GM23248 (cell line): ENCODE data around the gene CPOX. TPM values are rescaled to one million over a fixed set of nuclear protein-coding genes. Genes with fewer than 3 reads are reported as not detected.

Source experiments
- DNase-seq: peaks from one replicate; pipeline ENCODE4 v3.0.0-alpha.2; 2015
- H2AFZ ChIP-seq: fragments of 200-600 bp; sonication (generic); 2 replicates; pipeline ENCODE4 v1.6.1; 2016; ENCODE audit warnings: antibody characterized with exemption
- H3F3A ChIP-seq: fragments of 200-600 bp; sonication (generic); 2 replicates; pipeline ENCODE4 v1.6.1; 2016; ENCODE audit warnings: mild to moderate bottlenecking, antibody characterized with exemption, mixed run types; ENCODE audit not compliant: insufficient read depth
- H3K27ac ChIP-seq: fragments of 200-600 bp; sonication (generic); 2 replicates; pipeline ENCODE4 v1.5.1; 2016; ENCODE audit warnings: mild to moderate bottlenecking
- H3K27me3 ChIP-seq: fragments of 200-600 bp; sonication (generic); replicated peaks from 2 replicates; pipeline ENCODE4 v1.6.1; 2016; ENCODE audit warnings: mild to moderate bottlenecking; ENCODE audit not compliant: insufficient read depth
- H3K36me3 ChIP-seq: fragments of 200-600 bp; sonication (generic); 2 replicates; pipeline ENCODE4 v1.6.1; 2016; ENCODE audit warnings: low read depth, mild to moderate bottlenecking
- H3K4me1 ChIP-seq: fragments of 200-600 bp; sonication (generic); 2 replicates; pipeline ENCODE4 v1.6.1; 2016; ENCODE audit warnings: mild to moderate bottlenecking; ENCODE audit not compliant: insufficient read depth
- H3K4me2 ChIP-seq: fragments of 200-600 bp; sonication (generic); one replicate; pipeline ENCODE4 v1.6.1; 2016; ENCODE audit warnings: mild to moderate bottlenecking; ENCODE audit not compliant: unreplicated experiment
- H3K4me3 ChIP-seq: fragments of 200-600 bp; sonication (generic); 2 replicates; pipeline ENCODE4 v1.5.1; 2016; ENCODE audit warnings: mild to moderate bottlenecking
- H3K79me2 ChIP-seq: fragments of 200-600 bp; sonication (generic); 2 replicates; pipeline ENCODE4 v1.6.1; 2016; ENCODE audit warnings: mild to moderate bottlenecking; ENCODE audit not compliant: insufficient read depth
- H3K9ac ChIP-seq: fragments of 200-600 bp; sonication (generic); 2 replicates; pipeline ENCODE4 v1.6.1; 2016; ENCODE audit warnings: mild to moderate bottlenecking
- H3K9me2 ChIP-seq: fragments of 200-600 bp; sonication (generic); 2 replicates; pipeline ENCODE4 v1.6.1; 2016; ENCODE audit warnings: mixed run types, mild to moderate bottlenecking, moderate library complexity; ENCODE audit not compliant: insufficient read depth
- H3K9me3 ChIP-seq: fragments of 200-600 bp; sonication (generic); one replicate; pipeline ENCODE4 v1.6.1; 2017; ENCODE audit warnings: low read depth
- H4K20me1 ChIP-seq: fragments of 200-600 bp; sonication (generic); 2 replicates; pipeline ENCODE4 v1.6.0; 2016; ENCODE audit not compliant: insufficient read depth
- EZH2 ChIP-seq: fragments of 200-600 bp; sonication (generic); IDR thresholded peaks from 2 replicates; pipeline ENCODE4 v1.6.1; 2018; ENCODE audit warnings: antibody characterized with exemption, mild to moderate bottlenecking; ENCODE audit not compliant: insufficient read depth, poor library complexity, severe bottlenecking
- EZH2phosphoT487 ChIP-seq: fragments of 200-600 bp; sonication (generic); IDR thresholded peaks from 2 replicates; pipeline ENCODE4 v1.6.1; 2018; ENCODE audit warnings: antibody characterized with exemption, moderate library complexity, mild to moderate bottlenecking, low read depth; ENCODE audit not compliant: insufficient read depth
- WGBS, 2 experiments: methylation state at CpG; one replicate each; pipeline ENCODE4 v1.1.6; 2015 to 2017; ENCODE audit warnings: low lambda C conversion rate in 2 of 2, low coverage in 1 of 2; ENCODE audit errors: missing lambda C conversion rate in 2 of 2; 5-methylcytosine and 5-hydroxymethylcytosine counted together
- in situ Hi-C: fragments of 300-500 bp; cut with MboI; formaldehyde crosslinking; loops from 2 replicates; pipeline ENCODE4 v1.15.0; 2020
- polyA plus RNA-seq: library from polyadenylated mRNA; unstranded; fragments of >200 nt; fragmentation: Nextera tagmentation; extraction: Ambion mirVana; gene quantifications from 2 replicates; pipeline ENCODE4 v1.2.1, GENCODE V29; 2016
- total RNA-seq: library from RNA; depleted of rRNA; stranded (reverse); fragments of >200 nt; shearing (Covaris generic); gene quantifications from 2 replicates; pipeline ENCODE4 v1.2.3, GENCODE V29; 2014

Gene CPOX
- total and polyA plus RNA-seq, 2 experiments from 2014 or later: 9.2 to 33.6 TPM

DNA sequence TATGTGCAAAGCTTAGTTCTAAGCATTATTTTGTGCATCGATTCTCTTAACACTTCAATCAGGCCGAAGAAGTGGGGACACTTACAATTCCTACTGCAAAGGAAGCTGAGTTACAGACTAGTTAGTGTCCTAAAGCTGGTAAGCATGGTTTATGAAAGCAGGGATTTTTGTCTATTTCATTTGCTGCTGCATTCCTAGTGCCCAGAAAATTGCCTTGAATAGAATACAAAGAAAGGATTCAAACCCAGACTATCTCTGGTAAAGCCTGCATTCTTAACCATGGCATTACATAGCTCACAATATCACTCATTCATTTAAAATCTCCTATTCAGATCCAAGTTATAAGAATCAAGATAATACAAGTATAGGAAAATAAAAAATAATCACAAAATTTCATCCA, 24.4 kb upstream of the CPOX start:
- no peaks in the 10 kb centered on the region for H3F3A ChIP-seq

DNA sequence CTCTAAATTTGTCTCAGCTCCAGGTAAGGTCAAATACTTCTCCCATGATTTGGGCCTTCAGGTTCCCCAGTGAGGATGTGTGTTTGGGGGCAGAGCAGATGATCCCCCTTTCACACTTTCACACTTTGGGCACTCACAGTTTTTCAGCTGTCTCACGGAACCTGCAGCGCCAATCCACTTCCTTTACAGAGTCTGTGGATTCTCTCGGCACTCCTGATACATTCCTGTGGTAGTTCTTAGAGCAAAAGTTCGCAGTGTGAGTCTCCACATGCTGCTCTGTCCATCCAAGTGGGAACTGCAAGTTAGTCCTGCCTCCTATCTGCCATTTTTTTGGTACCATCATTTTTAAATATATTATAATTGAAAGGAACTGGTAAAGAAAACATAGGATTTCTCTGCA, 20.2 kb upstream of the CPOX start:
- Histone ChIP-seq H3K9ac (no peak overlapping the region), H2AFZ (no peak overlapping the region), H3K79me2 (no peaks in the 10 kb centered on the region), H3K4me3 (no peak overlapping the region), H3K4me1 (no peaks in the 10 kb centered on the region), H3K9me2 (no peaks in the 10 kb centered on the region), H3K4me2 (no peak overlapping the region), H3K27ac (no peak overlapping the region), H3K36me3 (no peaks in the 10 kb centered on the region), H3F3A (no peaks in the 10 kb centered on the region), H3K9me3 (no peaks in the 10 kb centered on the region), H4K20me1 (no peaks in the 10 kb centered on the region), H3K27me3 (peaks cover 18% of the 10 kb centered on the region; the same call in 1 of the 2 replicates)
- WGBS, 2 experiments: 66 to 68% methylated on average over 4 of the region's 4 CpGs
- in situ Hi-C loops: loop anchor here (25.0 kb wide), 1 partner anchor 1149 kb away; no protein-coding TSS in a partner anchor
- TF ChIP-seq EZH2phosphoT487 (no peak), EZH2 (no peak)
- DNase-seq: no peak

More for the DNA sequence above, 24.4 kb upstream of the CPOX start:
- Histone ChIP-seq H3K4me1 (no peaks in the 10 kb centered on the region), H3K27me3 (peaks cover 18% of the 10 kb centered on the region; the same call in 1 of the 2 replicates), H2AFZ (no peak overlapping the region), H3K9me2 (no peaks in the 10 kb centered on the region), H3K79me2 (no peaks in the 10 kb centered on the region), H4K20me1 (no peaks in the 10 kb centered on the region), H3K4me3 (no peak overlapping the region), H3K27ac (no peak overlapping the region), H3K9me3 (no peaks in the 10 kb centered on the region), H3K9ac (no peak overlapping the region), H3K36me3 (no peaks in the 10 kb centered on the region), H3K4me2 (no peak overlapping the region)
- DNase-seq: no peak
- TF ChIP-seq EZH2 (no peak), EZH2phosphoT487 (no peak)
- in situ Hi-C loops: loop anchor here (25.0 kb wide), 1 partner anchor 1144 kb away; no protein-coding TSS in a partner anchor
- 13 to 20% methylated on average over 2 of the region's 2 CpGs for WGBS, 2 experiments

DNA sequence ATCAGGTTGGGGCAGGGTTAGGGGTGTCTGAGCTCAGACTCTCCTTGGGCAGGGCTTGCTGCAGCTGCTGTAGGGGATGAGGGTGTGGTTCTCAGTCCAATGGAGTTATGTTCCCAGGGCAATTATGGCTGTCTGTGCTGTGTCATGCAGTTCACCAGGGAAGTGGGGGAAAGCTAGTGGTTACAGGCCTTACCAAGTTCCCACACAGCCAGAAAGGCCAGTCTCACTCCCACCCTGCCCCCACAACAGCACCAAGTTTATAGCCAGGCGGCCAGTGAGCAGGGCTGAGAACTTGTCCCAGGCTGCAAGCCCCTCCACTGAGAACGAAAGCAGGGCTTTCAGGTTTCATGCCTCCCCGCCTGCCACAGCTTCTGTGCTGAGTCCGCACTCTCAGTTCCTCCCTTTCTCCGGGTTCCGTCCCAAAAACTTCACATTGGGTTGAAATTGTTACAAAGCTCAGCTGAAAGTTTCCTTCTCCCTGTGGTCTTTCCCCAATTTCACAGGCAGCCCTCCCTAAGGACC, 19.6 kb upstream of the CPOX start:
- no peak overlapping the region for H3K9ac ChIP-seq
- no peaks in the 10 kb centered on the region for H3K36me3 ChIP-seq
- no peaks in the 10 kb centered on the region for H3K9me2 ChIP-seq
- WGBS, 2 experiments: 65 to 70% methylated on average over 6 of the region's 6 CpGs
- peaks cover 15% of the 10 kb centered on the region; the same call in 1 of the 2 replicates for H3K27me3 ChIP-seq
- DNase-seq: no peak
- TF ChIP-seq EZH2phosphoT487: no peak
- no peak for TF ChIP-seq EZH2
- H3K9me3 ChIP-seq: no peaks in the 10 kb centered on the region
- no peak overlapping the region for H3K4me3 ChIP-seq
- no peak overlapping the region for H2AFZ ChIP-seq
- no peaks in the 10 kb centered on the region for H4K20me1 ChIP-seq
- in situ Hi-C loops: loop anchor here (25.0 kb wide), 1 partner anchor 1149 kb away; no protein-coding TSS in a partner anchor
- H3K4me1 ChIP-seq: no peaks in the 10 kb centered on the region
- no peaks in the 10 kb centered on the region for H3F3A ChIP-seq
- H3K27ac ChIP-seq: no peak overlapping the region
- no peaks in the 10 kb centered on the region for H3K79me2 ChIP-seq
- no peak overlapping the region for H3K4me2 ChIP-seq

DNA sequence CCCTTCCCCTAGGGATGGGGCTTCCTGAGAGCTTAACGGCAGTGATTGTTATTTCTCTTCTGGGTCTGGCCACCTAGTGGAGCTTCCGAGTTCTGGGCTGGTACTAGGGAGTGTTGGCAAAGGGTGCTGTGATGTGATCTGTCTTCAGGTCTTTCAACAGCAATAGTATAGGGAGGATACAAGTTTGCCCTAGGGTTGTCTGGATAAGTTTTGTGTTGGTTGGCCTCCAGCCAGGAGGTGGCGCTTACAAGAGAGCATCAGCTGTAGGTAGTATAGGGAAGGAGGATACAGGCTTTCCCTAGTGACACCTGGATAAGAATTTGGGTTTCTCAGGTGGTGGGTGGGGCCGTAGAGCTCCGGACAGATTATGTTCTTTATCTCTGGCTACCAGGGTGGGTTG, 19.2 kb upstream of the CPOX start:
- Histone ChIP-seq H3K9ac (no peak overlapping the region), H3K4me1 (no peaks in the 10 kb centered on the region), H2AFZ (no peak overlapping the region), H3K27ac (no peak overlapping the region), H3F3A (no peaks in the 10 kb centered on the region), H3K9me2 (no peaks in the 10 kb centered on the region), H3K27me3 (peaks cover 11% of the 10 kb centered on the region; the same call in 1 of the 2 replicates), H3K79me2 (no peaks in the 10 kb centered on the region), H3K9me3 (no peaks in the 10 kb centered on the region), H3K36me3 (no peaks in the 10 kb centered on the region), H3K4me2 (no peak overlapping the region), H3K4me3 (no peak overlapping the region), H4K20me1 (no peaks in the 10 kb centered on the region)
- WGBS, 2 experiments: 49 to 57% methylated on average over 5 of the region's 5 CpGs
- in situ Hi-C loops: loop anchor here (25.0 kb wide), 1 partner anchor 1150 kb away; no protein-coding TSS in a partner anchor
- no peak for DNase-seq
- TF ChIP-seq EZH2: no peak
- TF ChIP-seq EZH2phosphoT487: no peak
